Astrocyte of the spinal cord (primary cell): Measurements from ENCODE around the gene EDNRA.

Source experiments
- DNase-seq: peaks from one replicate; pipeline ENCODE4 v3.0.0; 2011; ENCODE audit warnings: low read depth, low spot score
- H3K4me3 ChIP-seq: 2 replicates; pipeline ENCODE4 v1.5.1; 2011; ENCODE audit warnings: low read depth, mild to moderate bottlenecking, low read length, moderate library complexity
- in situ Hi-C: cut with HindIII; loops from 2 replicates; pipeline ENCODE4 v1.10.0; 2017; ENCODE audit warnings: low sequenced_read_pairs
- TF ChIP-seq, protein P1 (sequence below): IDR thresholded peaks from 2 replicates; pipeline ENCODE4 v1.5.1; 2012; ENCODE audit warnings: low read depth, mild to moderate bottlenecking, low read length, inconsistent platforms

EDNRA gene

DNA sequence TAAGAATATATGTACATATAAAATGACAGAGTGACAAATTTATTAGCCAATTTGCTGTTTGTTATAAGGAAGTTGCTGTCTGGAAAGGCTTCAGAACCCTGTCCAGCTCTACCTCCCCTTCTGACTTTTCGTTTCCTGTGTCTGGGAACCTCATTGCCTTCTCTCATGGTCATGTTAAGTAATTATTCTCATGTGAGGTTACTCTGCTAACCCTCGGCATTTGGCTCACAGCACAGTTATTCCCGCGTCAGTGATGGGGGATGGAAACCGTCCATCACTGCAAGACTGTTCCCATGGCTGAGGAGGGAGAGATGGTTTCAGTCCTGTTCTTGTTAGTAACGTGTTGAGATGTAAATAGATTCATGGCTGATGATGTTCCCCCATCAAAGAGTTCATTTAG, 11.9 kb downstream of the EDNRA start:
- TF ChIP-seq, protein P1, sequence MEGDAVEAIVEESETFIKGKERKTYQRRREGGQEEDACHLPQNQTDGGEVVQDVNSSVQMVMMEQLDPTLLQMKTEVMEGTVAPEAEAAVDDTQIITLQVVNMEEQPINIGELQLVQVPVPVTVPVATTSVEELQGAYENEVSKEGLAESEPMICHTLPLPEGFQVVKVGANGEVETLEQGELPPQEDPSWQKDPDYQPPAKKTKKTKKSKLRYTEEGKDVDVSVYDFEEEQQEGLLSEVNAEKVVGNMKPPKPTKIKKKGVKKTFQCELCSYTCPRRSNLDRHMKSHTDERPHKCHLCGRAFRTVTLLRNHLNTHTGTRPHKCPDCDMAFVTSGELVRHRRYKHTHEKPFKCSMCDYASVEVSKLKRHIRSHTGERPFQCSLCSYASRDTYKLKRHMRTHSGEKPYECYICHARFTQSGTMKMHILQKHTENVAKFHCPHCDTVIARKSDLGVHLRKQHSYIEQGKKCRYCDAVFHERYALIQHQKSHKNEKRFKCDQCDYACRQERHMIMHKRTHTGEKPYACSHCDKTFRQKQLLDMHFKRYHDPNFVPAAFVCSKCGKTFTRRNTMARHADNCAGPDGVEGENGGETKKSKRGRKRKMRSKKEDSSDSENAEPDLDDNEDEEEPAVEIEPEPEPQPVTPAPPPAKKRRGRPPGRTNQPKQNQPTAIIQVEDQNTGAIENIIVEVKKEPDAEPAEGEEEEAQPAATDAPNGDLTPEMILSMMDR: no peak
- no peak overlapping the region for H3K4me3 ChIP-seq
- in situ Hi-C loops: no loop called here
- peak; percentile 82 for DNase-seq

DNA sequence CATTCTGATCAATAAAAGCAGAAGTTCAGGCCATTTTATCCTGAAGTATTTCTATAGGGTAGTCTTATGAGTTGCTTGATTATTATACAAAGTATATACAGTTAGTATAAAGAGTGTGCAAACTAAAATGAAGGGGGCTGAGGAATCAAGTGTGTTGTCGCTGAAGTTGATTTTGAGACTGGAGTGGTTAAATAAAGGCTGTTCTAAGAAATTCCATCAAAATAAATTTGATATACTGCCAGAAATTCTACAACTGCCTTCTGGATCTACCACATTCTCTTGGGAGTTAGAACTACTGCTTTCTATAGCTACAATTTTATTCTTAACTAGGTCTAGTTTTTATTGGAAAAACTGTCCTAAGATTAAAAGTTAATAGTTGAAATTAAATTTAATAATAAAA, 12.4 kb downstream of the EDNRA start:
- no peak for DNase-seq
- H3K4me3 ChIP-seq: no peak overlapping the region
- in situ Hi-C loops: no loop called here
- TF ChIP-seq, protein P1: no peak

DNA sequence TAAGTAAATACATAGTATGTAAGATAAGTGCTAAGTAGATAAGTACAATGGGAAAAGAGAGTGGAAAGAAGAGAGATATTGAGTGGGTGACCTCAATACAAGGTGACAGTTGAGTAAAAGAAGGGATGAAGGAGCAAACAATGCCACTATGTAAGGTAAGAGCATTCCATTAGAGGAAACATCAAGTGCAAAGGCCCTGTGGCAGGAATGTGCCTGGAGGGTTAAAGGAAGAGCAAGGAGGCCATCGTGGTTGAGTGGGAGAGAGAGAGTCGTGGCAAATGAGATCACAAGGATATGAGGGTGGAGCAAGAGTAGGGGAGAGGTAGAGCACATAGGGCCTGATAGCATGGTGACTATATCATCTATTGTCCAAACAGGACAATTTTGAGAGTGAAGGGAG, 13.4 kb downstream of the EDNRA start:
- DNase-seq: no peak
- TF ChIP-seq, protein P1: no peak
- H3K4me3 ChIP-seq: no peak overlapping the region
- in situ Hi-C loops: no loop called here

DNA sequence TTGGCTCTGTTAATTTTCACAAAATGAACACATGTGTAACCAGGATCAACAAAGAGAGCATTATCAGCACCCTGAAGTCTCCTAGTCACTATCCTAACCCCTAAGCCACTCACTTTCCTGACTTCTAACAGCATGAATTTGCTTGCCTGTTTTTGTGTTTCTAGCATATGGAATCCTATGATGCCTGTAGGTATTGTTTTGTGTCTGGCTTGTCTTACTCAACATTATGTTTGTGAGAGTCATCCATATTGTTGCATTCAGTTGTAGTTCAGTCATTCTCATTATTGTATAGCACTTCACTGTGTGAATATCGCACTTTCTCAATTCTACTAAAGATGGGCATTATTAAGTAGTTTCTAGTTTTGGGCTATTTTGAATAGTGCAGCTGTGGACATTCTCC, 15.6 kb downstream of the EDNRA start:
- H3K4me3 ChIP-seq: no peak overlapping the region
- DNase-seq: no peak
- TF ChIP-seq, protein P1: no peak
- in situ Hi-C loops: no loop called here

DNA sequence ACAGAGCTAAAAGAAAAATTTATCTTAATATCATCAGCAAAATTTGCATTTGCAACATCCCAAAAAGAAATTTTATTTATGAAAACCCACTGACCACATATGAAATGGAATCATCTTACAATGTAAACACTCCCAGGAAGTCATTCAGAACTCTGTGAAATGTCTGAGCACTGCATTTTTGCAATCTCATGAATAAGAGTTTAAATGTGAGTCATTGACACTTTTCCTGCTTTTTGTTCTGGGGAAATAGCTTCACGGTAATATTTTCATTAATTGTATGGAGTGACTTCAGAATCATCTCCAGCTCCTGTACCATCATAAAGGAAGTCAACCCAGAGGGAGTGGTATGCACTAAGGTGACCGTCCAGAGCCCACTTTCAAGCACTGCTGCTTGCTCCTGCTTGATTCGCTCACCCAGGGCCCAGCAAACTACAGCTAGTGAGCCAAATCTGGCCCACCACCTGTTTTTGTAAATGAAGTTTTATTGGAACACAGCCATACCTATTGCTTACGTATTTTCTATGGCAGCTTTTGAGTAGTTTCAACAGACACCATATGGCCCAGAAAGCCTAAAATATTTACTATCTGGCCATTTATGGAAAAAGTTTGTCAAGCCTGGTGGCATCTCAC, 17.2 kb downstream of the EDNRA start:
- H3K4me3 ChIP-seq: no peak overlapping the region
- in situ Hi-C loops: no loop called here
- TF ChIP-seq, protein P1: no peak
- DNase-seq: peak; percentile 89

DNA sequence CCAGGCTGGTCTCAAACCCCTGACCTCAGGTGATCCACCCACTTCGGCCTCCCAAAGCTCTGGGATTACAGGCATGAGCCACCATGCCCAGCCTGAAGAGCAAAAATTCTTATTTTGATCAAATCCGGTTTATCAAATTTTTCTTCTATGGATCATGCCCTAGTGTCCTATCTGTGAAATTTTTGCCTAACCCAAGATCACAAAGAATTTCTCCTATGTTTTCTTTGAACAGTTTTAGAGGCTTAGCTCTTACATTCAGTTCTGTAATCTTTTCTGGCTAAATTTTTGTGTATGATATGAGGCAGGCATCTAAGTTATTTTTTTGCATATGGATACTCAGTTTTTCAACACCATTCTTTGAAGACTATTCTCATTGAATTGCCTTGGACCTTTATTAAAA, 27.4 kb downstream of the EDNRA start:
- TF ChIP-seq, protein P1: no peak
- no peak overlapping the region for H3K4me3 ChIP-seq
- in situ Hi-C loops: no loop called here
- DNase-seq: no peak

DNA sequence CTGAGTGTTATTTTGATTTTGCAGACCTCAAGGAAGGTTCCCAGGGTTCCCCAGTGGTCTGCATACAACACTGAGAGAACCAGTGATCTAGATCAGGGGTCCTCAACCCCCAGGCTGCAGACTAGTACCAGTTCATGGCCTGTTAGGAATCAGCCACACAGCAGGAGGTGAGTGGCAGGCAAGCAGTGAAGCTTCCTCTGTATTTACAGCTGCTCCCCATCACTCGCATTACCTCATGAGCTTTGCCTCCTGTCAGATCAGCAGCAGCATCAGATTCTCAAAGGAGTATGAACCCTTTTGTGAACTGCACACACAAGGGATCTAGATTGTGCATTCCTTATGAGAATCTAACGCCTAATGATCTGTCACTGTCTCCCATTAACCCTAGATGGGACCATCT, 28.5 kb downstream of the EDNRA start:
- TF ChIP-seq, protein P1: no peak
- in situ Hi-C loops: no loop called here
- no peak for DNase-seq
- H3K4me3 ChIP-seq: no peak overlapping the region
